Muscle layer of duodenum (tissue), 2 donors: ENCODE results near the gene TMC3.
"Not testable (repeated sequence)": the region's sequence is repeated elsewhere in the genome, so short reads cannot be mapped to it uniquely, and the experiment has no call there.

Source experiments
- H3K27ac ChIP-seq: one replicate; pipeline ENCODE4 v1.7.0; 2013; ENCODE audit warnings: mild to moderate bottlenecking, low read length
- H3K27me3 ChIP-seq: one replicate; pipeline ENCODE4 v1.7.0; 2013; ENCODE audit warnings: low read depth, mild to moderate bottlenecking, control low read depth, low read length
- H3K36me3 ChIP-seq, 2 donors: one replicate each; pipeline ENCODE4 v1.7.0; 2013; ENCODE audit warnings: low read length in 2 of 2, control low read depth in 1 of 2, mild to moderate bottlenecking in 1 of 2; ENCODE audit not compliant: insufficient read depth in 2 of 2, control insufficient read depth in 1 of 2
- H3K4me1 ChIP-seq, 2 donors: one replicate each; pipeline ENCODE4 v1.7.0; 2013; ENCODE audit warnings: low read length in 2 of 2, mild to moderate bottlenecking in 2 of 2, control low read depth in 1 of 2, moderate library complexity in 1 of 2; ENCODE audit not compliant: insufficient read depth in 2 of 2, control insufficient read depth in 1 of 2
- H3K4me3 ChIP-seq, 2 donors: one replicate each; pipeline ENCODE4 v1.7.0; 2013; ENCODE audit warnings: low read length in 2 of 2, low read depth in 1 of 2, mild to moderate bottlenecking in 1 of 2
- H3K9me3 ChIP-seq, 2 donors: one replicate each; pipeline ENCODE4 v1.7.0; 2013; ENCODE audit warnings: low read length in 2 of 2, control low read depth in 1 of 2, mild to moderate bottlenecking in 1 of 2; ENCODE audit not compliant: control insufficient read depth in 1 of 2
- donor health status: healthy.

The TMC3 gene

DNA sequence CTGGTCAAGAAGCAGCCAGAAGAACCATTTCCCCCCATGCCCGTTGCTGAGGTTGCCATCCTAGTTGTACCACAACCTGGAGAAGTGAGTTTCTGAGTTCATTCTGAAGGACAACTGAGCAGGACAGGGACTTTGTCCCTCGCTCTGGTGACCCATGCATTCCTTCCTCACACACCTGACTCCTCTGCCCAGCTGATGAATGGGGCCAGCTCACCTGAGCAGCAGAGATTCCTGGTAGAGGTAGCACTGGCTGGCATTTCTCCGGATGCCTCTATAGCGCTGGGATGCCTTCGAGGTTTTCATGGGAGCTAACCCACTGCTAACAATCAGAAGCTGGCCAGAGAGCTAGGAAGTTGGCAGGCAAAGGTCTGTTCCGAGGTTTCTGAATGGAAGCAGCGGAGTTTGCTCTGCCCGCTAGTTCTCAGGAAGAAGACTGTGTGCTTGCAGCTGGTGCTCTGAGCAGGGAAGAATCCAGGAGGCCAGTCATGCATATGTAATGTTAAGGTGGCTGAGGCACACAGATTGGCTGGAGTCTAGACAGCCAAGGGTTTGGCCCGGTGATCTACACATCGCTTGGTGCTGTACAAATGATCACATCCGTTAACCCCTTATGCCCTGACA is at the start of gene TMC3:
Gene TMC3, minus strand, starts transcription at position 439 of the 621 bp plus-strand sequence. Its CDS starts 136 bp downstream, at position 303.
- Histone ChIP-seq H3K4me1 (no peaks in the 10 kb centered on the region), H3K27ac (no peak within 1 kb of the TSS), H3K27me3 (no peaks in the 10 kb centered on the region), H3K4me3 (no peak within 1 kb of the TSS), H3K36me3 (no peaks in the 10 kb centered on the region), H3K9me3 (no peaks in the 10 kb centered on the region)

GRCh38 chr15:81421461-81421860 is 47.4 kb upstream of the TMC3 start:
- Histone ChIP-seq H3K4me1 (no peaks in the 10 kb centered on the region), H3K36me3 (no peaks in the 10 kb centered on the region), H3K27me3 (no peaks in the 10 kb centered on the region), H3K4me3 (no peak overlapping the region), H3K27ac (no peak overlapping the region), H3K9me3 (no peaks in the 10 kb centered on the region)

DNA sequence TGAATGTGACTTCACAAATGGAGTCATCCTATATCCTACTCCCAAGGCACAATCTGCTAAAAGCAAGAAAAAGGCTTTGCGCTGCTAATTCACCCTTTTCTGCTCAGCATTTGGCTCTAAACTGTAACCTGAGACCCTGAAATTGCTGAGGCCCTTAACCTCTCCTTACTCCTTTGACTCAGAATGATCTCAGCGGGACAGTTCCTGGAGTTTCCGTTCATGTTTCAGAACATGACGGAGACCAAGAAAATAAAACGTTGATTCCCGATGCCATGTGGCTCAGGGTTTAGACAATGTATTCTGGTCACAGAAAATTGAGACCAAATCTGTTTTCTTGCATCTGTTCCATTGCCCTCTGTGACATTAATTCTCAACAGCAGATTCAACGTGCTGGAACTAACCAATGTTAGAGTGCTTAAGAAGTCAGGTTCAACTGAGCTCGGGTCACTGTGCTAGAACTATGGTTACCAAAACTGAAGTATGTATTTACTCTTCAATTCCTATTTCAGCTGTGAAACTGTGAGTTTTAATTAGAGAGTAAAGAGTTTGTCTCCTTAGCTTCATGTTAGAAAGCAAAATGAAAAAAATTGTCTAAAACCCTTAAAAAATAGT is 45.4 kb upstream of the TMC3 start:
- Histone ChIP-seq H3K27ac (no peak overlapping the region), H3K36me3 (no peaks in the 10 kb centered on the region), H3K9me3 (no peaks in the 10 kb centered on the region), H3K4me1 (no peaks in the 10 kb centered on the region), H3K27me3 (no peaks in the 10 kb centered on the region), H3K4me3 (no peak overlapping the region)

- Histone ChIP-seq H3K27me3 (no peaks in the 10 kb centered on the region), H3K36me3 (no peaks in the 10 kb centered on the region), H3K9me3 (no peaks in the 10 kb centered on the region), H3K4me3 (no peak overlapping the region), H3K27ac (no peak overlapping the region), H3K4me1 (no peaks in the 10 kb centered on the region)
Measured at GRCh38 chr15:81418891-81419290, 44.9 kb upstream of the TMC3 start.

GRCh38 chr15:81418444-81418843 is 44.4 kb upstream of the TMC3 start:
- Histone ChIP-seq H3K4me1 (no peaks in the 10 kb centered on the region), H3K9me3 (no peaks in the 10 kb centered on the region), H3K4me3 (no peak overlapping the region), H3K27me3 (no peaks in the 10 kb centered on the region), H3K27ac (no peak overlapping the region), H3K36me3 (no peaks in the 10 kb centered on the region)

GRCh38 chr15:81414274-81414968 is 40.4 kb upstream of the TMC3 start:
- H3K36me3 ChIP-seq, H3K9me3 ChIP-seq, H3K4me1 ChIP-seq, H3K27ac ChIP-seq, H3K4me3 ChIP-seq, H3K27me3 ChIP-seq: not testable (repeated sequence)

GRCh38 chr15:81413851-81414250 is 39.8 kb upstream of the TMC3 start:
- H3K4me1 ChIP-seq: peaks cover 0 to 4% of the 10 kb centered on the region in 2 donors
- H3K36me3 ChIP-seq: no peaks in the 10 kb centered on the region
- no peak overlapping the region for H3K4me3 ChIP-seq
- no peaks in the 10 kb centered on the region for H3K9me3 ChIP-seq
- no peak overlapping the region for H3K27ac ChIP-seq
- no peaks in the 10 kb centered on the region for H3K27me3 ChIP-seq

DNA sequence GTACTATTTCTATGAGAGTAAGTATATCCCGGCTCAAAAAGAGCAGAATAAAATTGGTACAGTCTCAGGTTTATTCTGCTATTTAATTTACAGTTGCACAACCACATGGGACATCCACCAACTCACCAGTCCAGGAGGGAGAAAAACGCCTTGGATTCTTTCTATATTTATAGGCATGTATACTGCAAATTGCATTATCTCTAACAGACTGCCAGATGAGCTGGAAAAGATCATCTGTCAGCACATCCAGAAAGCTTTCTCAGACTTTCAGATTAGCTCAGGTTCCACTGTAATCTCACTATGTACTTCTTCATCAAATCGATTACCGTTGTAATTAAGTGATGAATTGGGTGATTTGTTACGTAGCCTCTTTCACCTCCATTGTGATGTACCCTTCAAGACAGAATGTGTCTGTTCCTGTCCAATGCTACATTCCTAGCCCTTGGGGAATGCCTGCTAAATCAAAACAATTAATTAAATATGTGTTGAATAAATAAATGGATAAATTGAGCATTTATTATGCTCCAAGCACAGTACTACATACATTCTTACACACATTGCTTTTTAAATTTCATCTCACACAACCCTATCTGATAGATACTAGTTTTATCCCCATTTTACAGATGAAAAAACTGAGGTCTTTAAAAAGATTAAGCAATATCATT is 38.1 kb upstream of the TMC3 start:
- peaks cover 0 to 4% of the 10 kb centered on the region in 2 donors for H3K4me1 ChIP-seq
- H3K27ac ChIP-seq: no peak overlapping the region

DNA sequence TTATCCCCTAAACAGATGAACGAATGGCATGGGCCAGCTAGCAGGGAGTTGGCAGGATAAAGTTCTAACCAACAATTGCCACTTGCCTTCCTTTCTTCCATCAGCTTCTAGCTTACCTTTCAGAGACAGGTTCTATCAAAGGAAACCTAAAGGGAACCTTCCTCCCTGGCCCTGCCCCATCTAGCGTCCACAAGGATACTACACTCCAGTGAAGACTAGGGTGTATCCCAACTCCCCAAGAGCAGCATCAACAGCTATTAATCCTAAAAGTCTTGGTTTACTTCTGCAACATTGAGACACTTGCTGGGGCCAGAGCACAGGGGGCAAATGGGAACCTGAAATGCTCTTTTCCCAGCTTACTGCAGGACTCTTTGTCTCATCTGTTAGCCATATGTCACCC is 37.0 kb upstream of the TMC3 start:
- H3K27me3 ChIP-seq: no peaks in the 10 kb centered on the region
- no peak overlapping the region for H3K4me3 ChIP-seq
- H3K27ac ChIP-seq: no peak overlapping the region
- H3K9me3 ChIP-seq: no peaks in the 10 kb centered on the region
- no peaks in the 10 kb centered on the region for H3K36me3 ChIP-seq
- peaks cover 0 to 4% of the 10 kb centered on the region in 2 donors for H3K4me1 ChIP-seq

More for the DNA sequence above, 38.1 kb upstream of the TMC3 start:
- no peaks in the 10 kb centered on the region for H3K9me3 ChIP-seq
- H3K36me3 ChIP-seq: no peaks in the 10 kb centered on the region
- H3K4me3 ChIP-seq: no peak overlapping the region
- no peaks in the 10 kb centered on the region for H3K27me3 ChIP-seq

GRCh38 chr15:81410318-81410753 is 36.3 kb upstream of the TMC3 start:
- Histone ChIP-seq H3K36me3 (no peaks in the 10 kb centered on the region), H3K4me3 (no peak overlapping the region), H3K4me1 (peaks cover 0 to 4% of the 10 kb centered on the region in 2 donors), H3K9me3 (no peaks in the 10 kb centered on the region), H3K27me3 (no peaks in the 10 kb centered on the region), H3K27ac (no peak overlapping the region)

DNA sequence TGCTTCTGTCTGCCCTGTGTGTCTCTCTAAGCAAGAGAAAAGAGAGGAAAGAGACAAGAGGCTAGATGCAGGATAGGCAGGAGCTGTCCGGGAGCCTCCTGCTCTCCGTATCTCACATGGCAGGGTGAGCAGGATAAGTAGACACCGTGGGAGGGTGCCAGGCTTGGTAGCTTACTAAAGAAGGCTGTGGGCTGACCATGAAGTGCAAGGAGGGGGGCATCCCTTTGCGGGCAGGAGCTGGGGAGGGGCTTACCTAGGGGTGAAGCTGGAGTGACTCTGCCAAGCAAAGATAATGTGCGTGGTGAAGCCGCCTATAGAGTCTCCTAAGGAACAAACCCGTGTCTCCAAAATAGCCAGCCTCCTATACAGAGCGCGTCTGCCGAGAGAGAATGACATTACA is 33.7 kb upstream of the TMC3 start:
- Histone ChIP-seq H3K9me3 (no peaks in the 10 kb centered on the region), H3K27me3 (no peaks in the 10 kb centered on the region), H3K4me1 (peaks cover 0 to 4% of the 10 kb centered on the region in 2 donors), H3K36me3 (no peaks in the 10 kb centered on the region), H3K27ac (no peak overlapping the region), H3K4me3 (no peak overlapping the region)
